ENCODE measurements around the gene PCGF1. TPM values are rescaled to one million over a fixed set of nuclear protein-coding genes. Genes with fewer than 3 reads are reported as not detected.

The PCGF1 gene
- total and polyA plus RNA-seq, 2 of the 13 experiments (the other 11 are each of a cell fraction or from before 2014, with no cell fraction given) = 20.4 to 22.6 TPM

GRCh38 chr2:74502720-74503505, 4.6 kb downstream of the PCGF1 start (continued):
- TF ChIP-seq ZNF543 (CRISPR knock-in tag; IDR thresholded peaks at IDR 0.05) (peak; percentile 17; the same call in 1 of the 2 replicates), TCF12 (IDR thresholded peaks at IDR 0.05) (no peak), TCF12 (CRISPR knock-in tag; IDR thresholded peaks at IDR 0.05) (peak; percentile 68), SIX1 (CRISPR knock-in tag; IDR thresholded peaks at IDR 0.05; ENCODE audit: borderline replicate concordance) (no peak), TOPORS (CRISPR knock-in tag; IDR thresholded peaks at IDR 0.05) (no peak), ZNF569 (CRISPR knock-in tag; IDR thresholded peaks at IDR 0.05; ENCODE audit: borderline replicate concordance) (no peak), ZNF7 (CRISPR knock-in tag; IDR thresholded peaks at IDR 0.05) (no peak), ZNF318 (CRISPR knock-in tag; IDR thresholded peaks at IDR 0.05) (no peak; the same call in 1 of the 2 replicates), AKAP8 (CRISPR knock-in tag; IDR thresholded peaks at IDR 0.05) (peak; percentile 92; the same call in 1 of the 2 replicates), SRSF4 (IDR thresholded peaks at IDR 0.05; ENCODE audit: low read depth, low read length, poor library complexity, severe bottlenecking) (no peak), ZNF281 (CRISPR knock-in tag; IDR thresholded peaks at IDR 0.05; ENCODE audit: borderline replicate concordance) (peak; percentile 5; the same call in 1 of the 2 replicates), NKX3-1 (CRISPR knock-in tag; IDR thresholded peaks at IDR 0.05) (no peak; the same call in none of the 2 replicates), ZNF737 (CRISPR knock-in tag; IDR thresholded peaks at IDR 0.05; ENCODE audit: borderline replicate concordance) (no peak), NBN (conservative IDR thresholded peaks at IDR 0.05) (no peak), CHD2 (IDR thresholded peaks at IDR 0.05; ENCODE audit: low read depth, low read length) (no peak), XRCC5 (optimal IDR thresholded peaks at IDR 0.05; ENCODE audit: low read length) (peak; percentile 18), JDP2 (CRISPR knock-in tag; IDR thresholded peaks at IDR 0.05; ENCODE audit: borderline replicate concordance) (peak; percentile 31; the same call in 1 of the 2 replicates), ZNF230 (CRISPR knock-in tag; IDR thresholded peaks at IDR 0.05) (no peak), MYC (CRISPR knock-in tag; IDR thresholded peaks at IDR 0.05; ENCODE audit: borderline replicate concordance) (peak; percentile 38; the same call in 1 of the 2 replicates), ZNF75D (CRISPR knock-in tag; IDR thresholded peaks at IDR 0.05; ENCODE audit: borderline replicate concordance) (no peak)
